ENCODE data around the gene TMOD4. TPM values are rescaled to one million over a fixed set of nuclear protein-coding genes. Genes with fewer than 3 reads are reported as not detected.

TMOD4 gene
- total and polyA plus RNA-seq, 7 donors: 0.07 to 2.1 (median 1.1) TPM; not detected in 4

DNA sequence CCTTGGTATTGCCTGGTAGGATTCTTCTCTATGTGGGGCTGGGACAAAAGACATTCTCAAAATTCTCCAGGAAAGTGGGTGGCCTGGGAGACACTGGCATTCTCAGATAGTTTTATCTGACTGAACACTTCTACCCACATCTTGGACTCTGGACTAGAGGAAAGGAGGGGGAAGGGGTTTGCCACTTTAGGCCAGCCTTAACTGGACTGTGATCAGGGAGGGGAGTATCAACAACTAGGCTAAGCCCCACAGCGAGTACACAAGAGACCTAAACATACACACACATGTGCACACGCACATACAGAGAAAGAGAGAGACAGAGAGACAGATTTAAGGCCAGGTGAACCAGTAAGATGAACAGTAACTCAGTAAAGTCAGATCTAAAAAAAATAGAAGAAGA is 28.1 kb downstream of the TMOD4 start:
- Histone ChIP-seq H3K9me3 (no peaks in the 10 kb centered on the region), H3K27ac (peak overlapping the region; percentile 84 to 87 (median 86)), H3K4me1 (peaks cover 0 to 42% (median 28%) of the 10 kb centered on the region in 4 donors), H3K27me3 (no peaks in the 10 kb centered on the region), H3K4me3 (no peak overlapping the region), H3K36me3 (no peaks in the 10 kb centered on the region)
- intact Hi-C loops (cut with DNase I): loop anchor here (2.0 kb wide), 2 partner anchors 17 to 77 kb away; partner anchors contain the start of genes GABPB2 and LYSMD1
- 68 to 95% methylated on average over 2 of the region's 2 CpGs for WGBS, 2 donors
- DNase-seq: no peak
- TF ChIP-seq POLR2A (IDR thresholded peaks at IDR 0.05) (no peak), POLR2AphosphoS5 (IDR thresholded peaks at IDR 0.05) (no peak), EP300 (IDR thresholded peaks at IDR 0.05) (no peak)
- TF ChIP-seq, protein P1, sequence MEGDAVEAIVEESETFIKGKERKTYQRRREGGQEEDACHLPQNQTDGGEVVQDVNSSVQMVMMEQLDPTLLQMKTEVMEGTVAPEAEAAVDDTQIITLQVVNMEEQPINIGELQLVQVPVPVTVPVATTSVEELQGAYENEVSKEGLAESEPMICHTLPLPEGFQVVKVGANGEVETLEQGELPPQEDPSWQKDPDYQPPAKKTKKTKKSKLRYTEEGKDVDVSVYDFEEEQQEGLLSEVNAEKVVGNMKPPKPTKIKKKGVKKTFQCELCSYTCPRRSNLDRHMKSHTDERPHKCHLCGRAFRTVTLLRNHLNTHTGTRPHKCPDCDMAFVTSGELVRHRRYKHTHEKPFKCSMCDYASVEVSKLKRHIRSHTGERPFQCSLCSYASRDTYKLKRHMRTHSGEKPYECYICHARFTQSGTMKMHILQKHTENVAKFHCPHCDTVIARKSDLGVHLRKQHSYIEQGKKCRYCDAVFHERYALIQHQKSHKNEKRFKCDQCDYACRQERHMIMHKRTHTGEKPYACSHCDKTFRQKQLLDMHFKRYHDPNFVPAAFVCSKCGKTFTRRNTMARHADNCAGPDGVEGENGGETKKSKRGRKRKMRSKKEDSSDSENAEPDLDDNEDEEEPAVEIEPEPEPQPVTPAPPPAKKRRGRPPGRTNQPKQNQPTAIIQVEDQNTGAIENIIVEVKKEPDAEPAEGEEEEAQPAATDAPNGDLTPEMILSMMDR (IDR thresholded peaks at IDR 0.05): no peak

- Histone ChIP-seq H3K27ac (peak overlapping the region; percentile 84 to 87 (median 86)), H3K4me1 (peaks cover 0 to 42% (median 28%) of the 10 kb centered on the region in 4 donors), H3K4me3 (peak overlapping the region; percentile 75 to 84 (median 82)), H3K9me3 (no peaks in the 10 kb centered on the region), H3K27me3 (no peaks in the 10 kb centered on the region), H3K36me3 (no peaks in the 10 kb centered on the region)
- WGBS, 2 donors: 21 to 22% methylated on average over 7 of the region's 7 CpGs
- intact Hi-C loops (cut with DNase I): loop anchor here (2.0 kb wide), 2 partner anchors 18 to 76 kb away; partner anchors contain the start of genes GABPB2 and LYSMD1
- TF ChIP-seq POLR2A (IDR thresholded peaks at IDR 0.05): no peak
- TF ChIP-seq EP300 (IDR thresholded peaks at IDR 0.05): no peak
- TF ChIP-seq, protein P1 (IDR thresholded peaks at IDR 0.05): no peak
- TF ChIP-seq POLR2AphosphoS5 (IDR thresholded peaks at IDR 0.05): no peak
- no peak for DNase-seq
Observed at GRCh38 chr1:151147132-151147503, 28.7 kb downstream of the TMOD4 start.

DNA sequence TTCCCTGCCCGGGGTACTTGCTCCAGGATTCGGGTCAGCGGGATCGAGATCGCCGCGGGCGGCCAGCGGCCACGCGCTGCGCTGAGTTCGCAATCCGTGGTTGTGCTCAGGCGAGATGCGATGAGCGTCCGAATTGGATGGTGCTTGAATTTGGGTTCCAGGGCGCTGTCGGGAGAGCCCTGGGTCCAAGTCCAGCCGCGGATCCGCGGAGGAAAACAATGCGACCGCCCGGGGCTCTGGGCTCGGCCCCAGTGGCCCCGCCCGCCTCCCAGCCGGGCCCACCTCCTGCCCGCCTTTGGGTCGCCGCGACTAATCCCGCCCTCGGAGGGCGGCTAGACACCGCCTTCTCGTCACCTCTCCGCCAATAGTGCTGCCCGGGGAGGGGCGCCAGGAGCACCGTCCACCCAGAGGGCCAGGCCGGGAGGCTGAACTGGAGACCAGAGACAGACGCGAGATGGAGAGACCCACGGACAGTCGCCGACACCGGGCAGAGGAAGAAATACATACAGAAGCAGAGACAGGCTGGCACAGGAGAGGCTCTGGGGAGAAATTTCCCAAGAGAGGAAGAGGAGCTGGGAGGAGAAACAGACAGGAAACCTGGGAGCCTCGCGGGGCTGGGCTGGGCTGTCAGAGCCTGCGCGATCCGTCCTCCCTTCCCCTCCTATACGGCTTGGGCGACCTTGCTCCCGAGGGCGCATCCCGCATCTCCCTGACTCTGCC is 29.2 kb downstream of the TMOD4 start, which contains the start of gene SEMA6C:
SEMA6C (minus strand) TSS at position 220 of the 720 bp plus-strand sequence. CDS start 4,010 bp downstream, outside the sequence.
- Histone ChIP-seq H3K4me3 (peak within 1 kb of the TSS; percentile 75 to 84 (median 82)), H3K9me3 (no peaks in the 10 kb centered on the region), H3K27ac (peak within 1 kb of the TSS; percentile 84 to 87 (median 86)), H3K36me3 (no peaks in the 10 kb centered on the region), H3K4me1 (peaks cover 0 to 42% (median 28%) of the 10 kb centered on the region in 4 donors), H3K27me3 (no peaks in the 10 kb centered on the region)
- WGBS, 2 donors: 0 to 1% methylated on average over 61 of the region's 61 CpGs
- intact Hi-C loops (cut with DNase I): loop anchor here (2.0 kb wide), 2 partner anchors 18 to 76 kb away; partner anchors contain the start of genes GABPB2 and LYSMD1
- TF ChIP-seq POLR2A (IDR thresholded peaks at IDR 0.05): peak; percentile 70 to 74
- no peak for TF ChIP-seq EP300 (IDR thresholded peaks at IDR 0.05)
- TF ChIP-seq POLR2AphosphoS5 (IDR thresholded peaks at IDR 0.05): peak; percentile 80 to 93 (median 92)
- TF ChIP-seq, protein P1 (IDR thresholded peaks at IDR 0.05): no peak
- peak; percentile 98 for DNase-seq

DNA sequence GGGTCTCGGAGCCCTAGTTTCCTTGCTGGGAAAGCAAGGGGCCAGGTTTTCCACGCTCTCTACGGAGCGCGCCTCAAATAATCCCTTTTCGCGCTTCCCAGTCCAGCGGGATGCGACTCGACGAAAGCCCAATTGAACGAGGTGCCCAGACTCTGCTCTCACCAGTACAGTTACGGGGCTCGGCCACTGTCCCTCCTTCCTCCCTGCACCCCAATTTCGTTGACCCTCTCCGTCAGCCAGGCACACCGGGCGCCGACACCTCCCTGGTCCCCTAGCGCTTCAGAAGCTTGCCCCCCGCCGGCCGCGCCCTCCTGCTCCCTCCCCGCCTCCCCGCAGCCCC is 29.7 kb downstream of the TMOD4 start:
- WGBS, 2 donors: 1% methylated on average over 26 of the region's 26 CpGs
- H3K9me3 ChIP-seq: no peaks in the 10 kb centered on the region
- H3K27me3 ChIP-seq: no peaks in the 10 kb centered on the region
- H3K36me3 ChIP-seq: no peaks in the 10 kb centered on the region
- H3K27ac ChIP-seq: peak overlapping the region; percentile 84 to 87 (median 86)
- DNase-seq: peak; percentile 71
- TF ChIP-seq POLR2A (IDR thresholded peaks at IDR 0.05) (no peak), POLR2AphosphoS5 (IDR thresholded peaks at IDR 0.05) (no peak), EP300 (IDR thresholded peaks at IDR 0.05) (no peak)
- TF ChIP-seq, protein P1 (IDR thresholded peaks at IDR 0.05): no peak
- peaks cover 0 to 42% (median 28%) of the 10 kb centered on the region in 4 donors for H3K4me1 ChIP-seq
- H3K4me3 ChIP-seq: peak overlapping the region; percentile 75 to 84 (median 82)
- intact Hi-C loops (cut with DNase I): loop anchor here (2.0 kb wide), 2 partner anchors 19 to 75 kb away; partner anchors contain the start of genes GABPB2 and LYSMD1
